NCI-H2081 treated with DMSO at 0.1 percent for 48 hours (cell line): ENCODE results near the gene KNG1.

ENCODE experiments used
- DNase-seq: peaks from one replicate; lab custom pipeline; 2025; lab: John Stamatoyannopoulos, UW

The KNG1 gene

DNA sequence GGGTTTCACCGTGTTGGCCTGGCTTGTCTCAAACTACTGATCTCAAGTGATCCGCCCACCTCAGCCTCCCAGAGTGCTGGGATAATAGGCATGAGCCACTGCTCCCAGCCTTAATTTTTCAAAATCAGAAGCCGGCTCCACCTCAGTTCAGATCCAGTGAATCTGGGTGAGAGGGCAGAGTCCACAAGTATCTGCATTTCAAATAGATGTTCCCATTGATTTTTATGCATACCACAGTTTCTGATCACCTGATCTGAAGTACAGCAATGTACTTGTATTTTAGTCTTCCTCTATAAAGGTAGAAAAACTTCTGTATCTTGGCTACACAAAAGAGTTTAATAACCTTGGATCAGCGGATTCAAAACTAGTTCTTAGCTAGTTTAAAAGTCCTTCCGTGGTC is 62.0 kb downstream of the KNG1 start:
- no peak for DNase-seq

DNA sequence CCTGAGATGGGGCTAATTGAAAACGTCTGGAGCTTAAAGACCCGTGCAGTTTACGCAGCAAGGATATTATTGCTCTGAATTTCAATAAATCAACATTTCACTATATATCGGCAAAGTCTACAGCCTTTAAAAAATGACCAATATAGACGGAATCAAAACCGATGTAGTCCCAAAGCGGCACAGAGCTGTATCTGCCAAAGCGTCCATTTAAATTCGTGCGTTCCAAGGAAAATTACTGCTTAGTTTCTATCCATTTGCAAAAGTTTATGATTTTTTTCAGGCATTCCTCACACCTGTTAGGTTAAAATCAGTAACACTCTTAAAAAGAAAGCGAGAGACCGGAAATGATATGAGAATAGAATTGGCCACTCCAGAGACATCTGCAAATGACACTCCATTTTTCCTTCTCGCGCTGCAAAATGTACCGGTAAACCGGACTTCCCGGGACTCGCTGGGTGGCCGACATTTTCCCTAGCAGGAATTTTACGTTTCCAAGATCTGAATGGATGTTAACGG is 65.4 kb downstream of the KNG1 start:
- DNase-seq: no peak

DNA sequence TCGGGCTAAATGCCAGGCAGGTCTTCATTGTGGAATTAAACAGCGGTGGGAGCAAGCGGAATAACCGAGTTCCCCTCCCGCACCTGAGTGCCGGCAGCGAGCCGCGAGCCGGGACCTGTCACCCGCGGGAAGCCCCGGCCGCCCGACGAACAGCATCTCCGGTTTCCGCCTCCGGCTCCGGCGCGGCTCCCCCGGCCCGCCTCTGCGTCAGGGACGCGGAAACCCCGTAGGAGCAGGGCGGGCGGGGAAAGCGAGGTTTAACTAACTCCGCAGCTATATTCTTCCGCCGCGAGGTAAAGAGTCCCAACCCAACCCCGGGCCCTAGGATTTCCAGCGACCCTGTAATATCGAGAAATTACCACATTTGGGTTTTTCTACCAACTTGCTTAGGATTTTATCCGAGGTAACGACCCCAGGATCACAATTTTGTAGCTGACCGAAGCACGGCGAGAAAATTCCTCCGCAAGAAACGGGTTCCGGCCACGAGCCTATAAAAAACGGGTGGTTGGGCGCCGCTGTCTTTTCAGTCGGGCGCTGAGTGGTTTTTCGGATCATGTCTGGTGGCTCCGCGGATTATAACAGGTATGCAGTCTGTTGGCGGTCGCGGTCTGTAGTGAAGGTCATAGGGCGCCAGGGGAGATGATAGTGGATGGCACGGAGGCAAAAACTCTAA is 66.0 kb downstream of the KNG1 start, which contains the start of gene EIF4A2:
EIF4A2 (plus strand) TSS at position 520 of the 673 bp plus-strand sequence; CDS start at position 554, 34 bp downstream.
- peak; percentile 63 for DNase-seq

DNA sequence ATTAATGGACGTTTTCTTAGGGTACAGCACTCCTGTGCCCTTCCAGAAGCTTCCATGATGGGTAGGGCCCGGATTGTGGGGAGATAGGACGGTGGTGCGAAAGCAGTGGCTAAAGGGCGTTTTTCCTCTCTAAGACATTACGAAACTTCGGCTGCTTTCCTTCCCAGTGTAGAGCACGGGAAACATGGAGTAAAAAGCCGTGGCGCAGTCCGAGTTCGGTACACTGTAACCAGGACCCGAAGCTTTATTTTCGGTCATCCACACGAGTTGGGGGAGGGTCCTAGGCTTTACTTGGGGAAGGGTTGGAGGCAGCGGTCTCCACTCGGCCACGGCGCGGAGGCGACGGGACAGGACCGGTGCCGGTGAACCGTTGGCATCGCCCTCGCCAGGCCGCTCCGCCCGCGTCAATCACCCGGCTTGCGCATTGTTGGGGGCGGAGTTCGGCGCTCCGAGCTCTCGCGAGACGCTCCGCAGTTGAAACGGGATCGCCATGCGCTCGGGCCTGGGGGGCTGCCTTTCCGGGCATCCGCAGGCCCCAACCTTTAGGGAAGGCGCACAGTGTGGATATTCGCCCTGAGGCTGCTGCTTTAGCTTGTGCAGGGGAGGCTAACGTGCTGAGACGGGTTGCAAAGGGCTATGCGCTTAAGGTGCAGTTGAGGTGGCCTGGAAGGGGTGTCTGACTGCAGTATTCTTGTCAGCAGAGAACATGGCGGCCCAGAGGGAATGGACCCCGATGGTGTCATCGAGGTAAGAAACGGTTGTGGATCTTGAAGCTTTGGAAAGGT is 66.8 kb downstream of the KNG1 start:
- no peak for DNase-seq

DNA sequence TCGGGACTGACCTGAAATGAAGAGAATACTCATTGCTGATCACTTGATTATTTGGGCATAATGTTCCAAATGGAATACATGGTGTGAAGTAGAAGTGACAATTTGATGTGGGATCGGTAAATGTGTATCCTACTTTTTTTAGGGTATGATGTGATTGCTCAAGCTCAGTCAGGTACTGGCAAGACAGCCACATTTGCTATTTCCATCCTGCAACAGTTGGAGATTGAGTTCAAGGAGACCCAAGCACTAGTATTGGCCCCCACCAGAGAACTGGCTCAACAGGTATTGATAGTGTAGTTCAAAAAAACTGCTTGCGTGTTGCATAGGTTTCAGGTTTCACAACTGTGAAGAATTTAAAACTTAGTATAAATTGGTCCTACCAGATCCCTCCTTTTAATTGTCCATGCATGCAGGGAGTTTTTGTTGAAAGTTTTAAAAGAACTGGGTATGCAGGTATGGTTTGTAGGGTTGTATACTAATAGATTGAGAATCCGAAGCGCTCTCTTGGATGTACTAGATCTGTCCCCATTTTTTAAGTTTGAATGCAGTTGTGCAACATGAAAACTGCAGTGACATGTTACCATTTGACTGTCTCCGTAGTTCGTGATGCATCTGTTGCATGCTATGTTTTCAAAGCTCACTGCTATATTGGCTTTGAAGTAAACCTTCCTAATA is 67.8 kb downstream of the KNG1 start:
- DNase-seq: no peak

DNA sequence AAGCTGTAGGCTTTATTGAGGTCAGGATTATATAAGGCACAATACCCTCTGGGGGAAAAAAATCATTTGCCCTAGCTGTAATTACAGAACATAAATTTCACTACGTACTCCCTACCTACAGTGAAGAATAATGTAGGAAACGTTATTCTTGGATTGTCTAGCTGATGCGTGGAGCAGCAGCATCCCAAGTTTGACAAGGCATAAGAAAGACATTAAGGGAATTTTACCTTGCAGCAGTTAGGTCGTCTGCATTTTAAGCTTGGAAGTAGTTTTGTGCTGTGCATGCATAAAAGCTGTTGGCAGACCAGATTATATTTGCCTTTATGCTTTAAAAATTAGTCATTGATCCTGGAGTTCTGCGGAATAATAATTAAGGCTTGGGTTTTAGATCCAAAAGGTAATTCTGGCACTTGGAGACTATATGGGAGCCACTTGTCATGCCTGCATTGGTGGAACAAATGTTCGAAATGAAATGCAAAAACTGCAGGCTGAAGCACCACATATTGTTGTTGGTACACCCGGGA is 68.4 kb downstream of the KNG1 start:
- DNase-seq: no peak

DNA sequence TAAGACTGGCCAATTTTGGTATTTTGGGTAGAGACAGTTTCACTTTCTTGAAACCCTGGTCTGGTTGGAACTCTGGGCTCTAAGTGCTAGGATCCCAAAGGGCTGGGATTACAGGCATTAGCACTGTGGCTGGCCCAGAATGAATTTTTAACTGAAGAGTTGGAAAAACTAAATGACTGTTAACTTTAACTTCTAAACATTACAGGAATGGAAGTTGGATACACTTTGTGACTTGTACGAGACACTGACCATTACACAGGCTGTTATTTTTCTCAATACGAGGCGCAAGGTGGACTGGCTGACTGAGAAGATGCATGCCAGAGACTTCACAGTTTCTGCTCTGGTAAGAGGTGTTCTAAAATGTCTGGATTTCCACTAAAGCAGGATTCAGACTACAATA is 69.8 kb downstream of the KNG1 start:
- DNase-seq: no peak

DNA sequence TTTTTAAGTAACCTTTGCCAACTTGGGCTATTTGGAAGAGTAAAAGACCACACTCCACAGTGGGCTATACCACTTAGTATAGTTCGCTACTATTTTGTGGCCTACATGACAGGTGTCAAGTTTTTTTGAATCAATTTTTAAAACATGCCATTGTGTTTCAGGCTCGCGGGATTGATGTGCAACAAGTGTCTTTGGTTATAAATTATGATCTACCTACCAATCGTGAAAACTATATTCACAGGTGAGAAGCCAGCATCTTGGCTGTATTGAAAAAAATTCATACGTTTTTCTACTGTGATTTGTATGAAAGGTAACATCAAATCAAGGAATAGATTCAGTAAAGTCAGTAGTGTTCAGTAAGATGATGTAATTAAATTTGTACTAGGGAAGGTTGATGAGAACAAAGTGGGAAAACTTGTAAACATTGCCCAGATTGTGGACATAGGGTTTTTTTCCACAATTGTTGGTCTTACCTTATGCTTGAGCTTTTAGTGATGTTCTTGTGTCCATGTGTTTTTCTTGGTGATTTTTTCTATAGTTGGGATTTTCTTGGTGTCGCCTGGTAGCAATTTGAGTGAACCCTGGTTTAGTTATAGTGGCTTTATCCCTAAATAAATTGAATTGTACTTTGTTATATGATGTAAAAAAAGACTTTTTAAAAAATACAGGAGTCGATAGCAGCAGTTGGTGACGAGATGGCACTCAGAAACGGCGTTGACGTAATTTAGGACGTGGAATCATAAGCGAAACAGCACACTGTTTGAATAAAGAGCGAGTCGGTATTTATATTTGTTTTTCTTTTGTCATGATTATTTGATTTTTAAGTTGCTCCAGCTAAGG is 70.7 kb downstream of the KNG1 start:
- no peak for DNase-seq

DNA sequence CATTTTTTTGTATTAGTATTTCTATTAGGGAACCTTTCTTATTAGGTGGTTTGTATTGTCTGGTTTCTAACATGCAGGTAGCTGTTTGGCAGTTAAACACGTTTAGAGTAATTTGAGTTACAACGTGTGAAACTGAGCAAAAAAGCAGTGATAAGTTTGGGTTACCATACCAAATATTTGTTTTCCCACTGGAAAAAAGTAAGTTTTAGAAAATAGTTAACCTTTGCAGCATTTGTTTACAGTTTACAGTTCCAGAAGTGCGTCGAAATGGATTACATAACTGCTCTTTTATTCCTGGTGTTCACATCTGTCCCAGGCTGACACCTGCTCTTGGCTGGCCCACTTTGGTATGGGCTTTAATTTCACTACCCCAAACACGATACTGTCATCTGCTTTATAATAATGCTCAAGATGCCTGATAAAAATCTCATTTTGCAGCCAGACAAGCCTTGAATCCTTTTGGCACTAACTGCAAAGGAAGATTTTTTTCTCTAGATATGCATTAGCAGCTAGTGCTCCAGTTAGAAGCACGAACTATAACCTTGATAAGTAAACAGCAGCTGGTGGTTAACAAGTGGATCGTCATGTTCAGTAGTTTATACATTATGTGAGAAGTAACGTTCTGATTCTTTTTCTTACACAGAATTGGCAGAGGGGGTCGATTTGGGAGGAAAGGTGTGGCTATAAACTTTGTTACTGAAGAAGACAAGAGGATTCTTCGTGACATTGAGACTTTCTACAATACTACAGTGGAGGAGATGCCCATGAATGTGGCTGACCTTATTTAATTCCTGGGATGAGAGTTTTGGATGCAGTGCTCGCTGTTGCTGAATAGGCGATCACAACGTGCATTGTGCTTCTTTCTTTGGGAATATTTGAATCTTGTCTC is 71.6 kb downstream of the KNG1 start:
- DNase-seq: no peak

DNA sequence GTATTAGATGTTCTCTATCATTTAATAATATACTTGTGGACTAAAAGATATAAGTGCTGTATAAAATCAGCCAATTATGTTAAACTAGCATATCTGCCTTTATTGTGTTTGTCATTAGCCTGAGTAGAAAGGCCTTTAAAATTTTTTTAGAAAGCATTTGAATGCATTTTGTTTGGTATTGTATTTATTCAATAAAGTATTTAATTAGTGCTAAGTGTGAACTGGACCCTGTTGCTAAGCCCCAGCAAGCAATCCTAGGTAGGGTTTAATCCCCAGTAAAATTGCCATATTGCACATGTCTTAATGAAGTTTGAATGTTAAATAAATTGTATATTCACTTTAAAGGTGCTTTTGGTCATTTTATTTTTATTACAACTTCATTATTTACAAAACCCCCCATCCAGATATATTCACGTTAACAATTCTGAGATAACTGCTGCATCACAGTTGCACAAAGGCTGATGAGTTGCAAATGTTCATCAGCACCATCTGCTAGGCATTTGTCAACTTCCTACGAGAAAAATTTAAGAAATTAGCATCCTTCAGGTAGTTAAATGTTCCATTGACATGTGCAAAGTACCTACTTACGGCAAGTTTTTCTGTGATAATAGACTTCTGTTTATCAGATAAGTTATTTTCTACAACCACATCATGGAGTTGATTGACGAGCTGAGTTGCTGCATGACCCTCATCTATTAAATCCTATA is 72.5 kb downstream of the KNG1 start:
- no peak for DNase-seq

DNA sequence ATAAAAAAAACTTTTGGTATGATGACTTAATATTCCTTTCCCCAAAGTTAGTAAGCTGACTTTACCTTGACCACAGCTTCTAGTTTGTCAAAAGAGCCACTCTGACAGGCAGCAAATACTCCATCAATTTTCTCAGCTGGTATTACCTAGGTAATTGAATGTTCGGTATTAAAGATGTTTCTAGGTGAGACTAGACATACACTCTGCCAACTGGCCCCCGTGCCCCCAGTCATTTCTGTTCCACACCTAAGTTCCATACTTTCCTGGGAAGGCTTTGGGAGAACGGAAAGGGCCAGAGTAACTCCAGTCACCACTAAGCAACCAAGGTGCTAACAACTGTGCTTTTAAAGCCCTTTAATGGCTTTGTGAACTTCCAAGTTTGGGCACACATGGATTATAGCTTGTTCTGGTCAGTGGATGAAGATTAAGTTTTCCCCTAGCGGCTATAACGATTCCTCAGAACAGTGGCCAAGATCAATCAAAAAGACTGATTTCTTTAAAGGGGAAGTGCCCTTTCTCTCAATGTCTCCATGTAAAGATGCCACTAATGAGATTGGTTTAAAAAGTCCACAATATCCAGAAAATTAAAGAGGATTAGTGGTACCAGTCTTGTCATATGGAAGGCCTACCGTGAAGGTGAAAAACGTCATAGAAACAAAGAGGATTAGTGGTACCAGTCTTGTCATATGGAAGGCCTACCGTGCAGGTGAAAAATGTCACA is 73.3 kb downstream of the KNG1 start:
- DNase-seq: no peak
